HG03354 (cell line): ENCODE results near the gene SPTB.

Source experiments
- ATAC-seq: cut with Tn5 transposase; IDR thresholded peaks from one replicate; pipeline ENCODE4 v1.9.1; 2021; ENCODE audit warnings: mild to moderate bottlenecking; ENCODE audit not compliant: unreplicated experiment, poor library complexity, severe bottlenecking

The SPTB gene

DNA sequence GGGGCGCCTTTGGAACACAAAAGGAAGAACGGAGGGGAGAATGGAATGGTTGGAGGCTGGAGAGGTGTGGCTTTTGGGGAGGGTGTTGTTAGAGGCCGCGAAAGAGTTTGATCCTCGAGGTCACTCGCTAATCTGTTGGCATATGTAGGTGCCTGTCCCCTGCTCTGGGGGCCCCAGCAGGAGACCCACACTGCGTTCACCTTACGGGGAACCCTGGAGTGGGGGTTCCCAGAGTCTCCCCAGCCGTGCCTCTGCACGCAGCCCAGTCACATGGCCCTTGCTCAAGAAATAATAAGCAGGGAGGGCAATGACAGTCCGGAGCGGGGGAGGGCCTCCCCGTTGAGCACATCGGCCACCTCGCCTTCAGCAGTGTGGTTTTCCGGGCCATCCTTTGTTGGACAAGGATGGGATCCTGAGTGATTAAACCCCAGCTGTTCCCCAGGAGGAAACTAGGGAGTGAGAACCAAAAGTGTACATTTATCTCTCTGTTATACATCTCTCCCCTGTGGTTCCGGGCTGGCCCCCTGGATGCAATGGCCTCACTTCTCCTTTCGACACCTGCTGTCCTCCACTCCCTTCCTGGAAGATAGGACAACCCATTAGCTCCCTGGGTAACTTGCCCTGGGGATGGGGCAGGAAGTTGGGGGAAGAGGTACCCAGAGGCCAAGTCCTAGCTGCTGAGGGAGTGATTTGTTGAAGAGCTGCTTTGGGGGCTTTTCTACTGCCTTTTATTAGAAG is 174.2 kb downstream of the SPTB start:
- no peak for ATAC-seq

DNA sequence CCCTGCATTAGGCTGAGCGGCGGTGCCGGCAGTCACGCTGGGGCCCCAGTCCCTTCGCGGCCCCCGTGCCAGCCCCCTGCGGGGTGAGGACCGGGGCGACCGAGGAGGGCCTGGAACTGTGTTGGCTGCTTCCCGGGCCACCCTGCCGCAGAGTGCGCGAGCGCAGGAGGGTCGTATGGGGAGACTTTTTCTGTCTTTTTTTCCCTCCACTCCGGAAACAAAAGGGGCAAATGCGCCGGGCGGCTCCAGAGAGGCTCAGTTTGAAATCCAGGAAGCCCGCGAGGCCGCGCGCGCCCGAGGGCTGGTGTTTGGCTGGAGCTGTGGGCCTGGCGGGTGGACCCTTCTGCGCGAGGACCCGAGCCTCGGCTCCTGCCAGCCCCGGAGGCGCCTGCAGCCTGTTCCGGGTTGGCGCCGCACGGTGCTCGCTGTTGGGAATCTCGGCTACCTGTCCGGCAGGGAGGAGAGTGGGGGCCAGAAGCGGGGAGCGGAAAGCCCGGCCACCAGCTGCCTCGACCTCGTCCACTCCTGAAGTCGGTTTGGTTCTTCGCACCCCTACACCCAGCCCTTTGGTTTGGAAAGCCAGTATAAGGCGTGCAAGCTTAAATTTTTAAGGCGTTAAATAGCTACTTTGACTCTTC is 174.8 kb downstream of the SPTB start:
- no peak for ATAC-seq

DNA sequence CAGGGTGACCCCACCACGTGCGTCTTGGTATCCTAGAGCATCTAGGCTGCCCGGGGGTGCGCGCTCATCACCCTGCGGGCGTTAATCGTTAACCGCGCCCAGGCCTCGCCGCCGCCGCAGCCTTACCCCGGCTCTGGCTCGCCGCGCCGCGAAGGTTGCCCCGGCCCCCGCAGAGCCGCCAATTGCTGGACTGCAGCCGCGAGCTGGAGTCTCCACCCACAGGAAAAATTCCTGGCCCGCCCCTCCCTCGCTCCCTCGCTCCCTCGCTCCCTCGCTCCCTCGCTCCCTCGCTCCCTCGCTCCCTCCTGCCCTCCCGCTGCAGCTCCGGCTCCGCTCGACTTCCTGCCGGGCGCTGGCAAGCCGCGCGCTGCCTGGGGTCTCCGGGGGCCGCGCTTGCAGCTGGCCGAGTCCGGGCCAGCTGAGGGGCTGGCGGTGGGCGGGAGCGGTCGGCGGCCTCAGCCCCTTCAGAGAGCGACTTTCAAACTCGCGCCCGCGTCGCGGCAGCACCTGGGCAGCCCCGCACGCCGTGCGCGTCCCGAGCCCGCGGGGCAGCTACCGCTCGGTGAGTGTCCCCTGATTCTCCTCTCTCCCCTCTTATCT is 175.5 kb downstream of the SPTB start, which contains the start of gene PLEKHG3:
Gene PLEKHG3 (plus strand): TSS at position 282 of the 600 bp plus-strand sequence. CDS start 23,208 bp downstream, outside the sequence.
- no peak for ATAC-seq

DNA sequence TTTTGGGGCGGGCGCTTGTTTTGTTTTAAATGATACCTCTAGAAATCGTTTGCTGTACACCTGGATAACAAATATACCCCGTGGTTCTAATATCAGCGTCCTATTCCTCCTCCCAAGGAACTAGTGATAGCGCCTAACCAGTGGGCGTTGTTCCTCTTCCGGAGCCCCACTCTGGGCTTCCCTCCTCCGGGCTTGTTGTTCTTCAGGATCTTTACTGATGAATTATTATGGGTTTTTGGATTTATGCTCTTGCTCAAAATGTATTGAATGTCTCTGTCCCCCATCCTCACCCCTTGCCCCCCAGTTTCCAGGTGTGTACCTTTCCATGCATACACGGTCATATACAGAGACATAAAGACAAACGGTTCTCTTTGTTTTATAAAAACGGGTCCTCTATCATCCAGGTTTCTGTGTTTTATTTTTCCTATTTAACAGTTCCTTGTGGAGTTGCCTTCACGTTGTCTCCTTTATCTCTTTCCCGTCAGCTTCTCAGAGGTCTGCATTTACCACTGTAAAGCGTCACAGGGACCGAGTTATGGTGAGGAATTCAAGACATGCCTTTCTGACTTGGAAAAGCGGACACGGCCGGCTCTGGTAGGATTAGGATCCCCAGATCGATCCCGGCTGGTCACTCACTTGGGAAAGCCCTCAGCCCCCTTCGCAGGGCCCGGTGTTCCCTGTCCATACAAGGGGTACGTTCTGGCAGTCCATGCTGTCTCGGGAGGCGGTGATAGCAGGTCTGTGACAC is 176.1 kb downstream of the SPTB start:
- ATAC-seq: no peak

DNA sequence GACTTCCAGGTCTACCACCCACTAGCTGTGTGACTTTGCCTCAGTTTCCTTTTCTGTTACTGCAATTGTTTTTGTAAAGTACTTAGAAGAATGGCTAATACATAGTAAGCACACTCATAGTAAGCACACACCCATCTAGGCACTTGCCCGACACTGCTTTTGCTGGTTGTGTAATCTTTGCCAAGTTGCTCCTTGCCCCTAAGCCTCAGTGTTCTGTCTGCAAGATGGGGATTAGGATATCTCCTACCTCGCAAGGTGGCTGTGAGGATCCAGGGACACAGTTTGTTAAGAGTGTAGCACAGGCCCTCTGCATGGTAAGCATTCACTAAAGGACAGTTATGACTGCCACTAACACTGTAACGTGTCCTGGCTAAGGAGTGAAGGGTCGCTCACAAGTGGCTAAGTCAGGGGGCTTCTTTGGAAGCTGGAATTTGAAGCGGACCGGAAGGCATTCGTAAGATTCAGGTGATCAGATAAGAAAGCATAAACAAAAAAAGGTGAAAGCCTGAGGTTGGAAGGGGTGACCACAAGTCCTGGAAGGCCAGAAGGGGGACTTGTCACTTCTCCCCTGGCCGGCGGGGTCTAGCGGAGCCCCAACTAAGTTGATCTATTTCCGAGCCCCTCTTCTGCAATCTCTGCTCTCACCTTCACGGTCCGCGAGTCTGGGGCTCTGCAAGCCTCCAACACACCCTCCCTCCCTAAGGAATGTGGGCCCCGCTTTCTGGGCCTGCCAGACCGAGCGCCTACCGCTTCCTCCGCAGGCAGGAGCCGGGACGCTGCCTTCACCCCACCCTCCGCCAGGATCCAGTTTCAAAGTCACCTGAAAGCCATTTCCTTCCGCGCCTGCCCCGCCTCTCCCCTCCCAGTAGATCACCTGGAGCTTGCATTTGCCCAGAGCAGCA is 177.0 kb downstream of the SPTB start:
- ATAC-seq: no peak

DNA sequence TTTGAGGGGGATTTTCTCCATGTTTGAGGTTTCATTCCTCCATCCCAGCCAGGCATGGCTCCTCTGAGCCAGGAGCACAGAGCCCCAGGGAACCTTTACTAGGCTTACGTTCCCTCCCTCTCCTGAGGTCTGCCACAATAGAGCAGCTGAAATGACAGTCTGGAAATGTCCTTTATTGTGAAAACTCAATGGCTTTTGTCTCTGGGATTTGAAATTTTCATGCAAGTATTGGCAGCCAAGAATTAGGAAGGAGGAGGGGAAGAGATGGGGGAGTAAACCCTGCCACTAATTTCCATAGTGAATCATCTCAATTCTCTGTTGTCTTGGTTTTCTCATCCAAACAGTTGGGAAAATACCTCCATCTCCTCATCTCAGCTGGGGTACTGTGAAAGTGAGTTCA is 178.0 kb downstream of the SPTB start:
- ATAC-seq: no peak

DNA sequence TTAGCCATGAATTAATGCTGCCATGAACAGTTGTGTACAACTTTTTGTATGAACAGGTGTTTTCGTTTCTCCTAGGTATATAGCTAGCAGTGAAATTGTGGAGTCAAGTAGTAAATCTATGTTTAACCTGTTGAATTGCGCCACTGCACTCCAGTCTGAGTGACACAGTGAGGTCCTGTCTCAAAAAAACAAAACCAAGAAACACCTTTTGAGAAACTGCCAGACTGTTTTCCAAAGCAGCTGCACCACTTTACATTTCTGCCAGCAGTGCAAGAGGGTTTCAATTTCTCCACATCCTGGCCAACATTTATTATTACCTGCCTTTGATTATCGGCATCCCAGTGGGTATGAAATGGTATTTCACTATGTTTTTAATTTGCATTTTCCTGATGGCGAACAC is 178.8 kb downstream of the SPTB start:
- no peak for ATAC-seq

DNA sequence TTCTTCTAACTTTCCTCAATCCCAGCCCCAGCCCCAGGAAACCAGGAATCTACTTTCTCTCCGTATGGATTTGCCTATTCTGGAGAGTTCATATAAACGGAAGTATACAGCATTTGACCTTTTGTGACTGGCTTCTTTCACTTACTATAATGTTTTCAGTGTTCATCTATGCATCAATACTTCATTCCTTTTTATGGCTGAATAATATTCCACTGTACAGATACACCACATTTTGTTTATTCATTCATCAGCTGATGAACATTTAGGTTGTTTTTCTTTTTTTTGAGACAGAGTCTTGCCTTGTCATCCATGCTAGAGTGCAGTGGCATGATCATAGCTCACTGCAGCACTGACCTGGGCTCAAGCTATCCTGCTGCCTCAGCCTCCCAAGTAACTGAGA is 179.4 kb downstream of the SPTB start:
- no peak for ATAC-seq

DNA sequence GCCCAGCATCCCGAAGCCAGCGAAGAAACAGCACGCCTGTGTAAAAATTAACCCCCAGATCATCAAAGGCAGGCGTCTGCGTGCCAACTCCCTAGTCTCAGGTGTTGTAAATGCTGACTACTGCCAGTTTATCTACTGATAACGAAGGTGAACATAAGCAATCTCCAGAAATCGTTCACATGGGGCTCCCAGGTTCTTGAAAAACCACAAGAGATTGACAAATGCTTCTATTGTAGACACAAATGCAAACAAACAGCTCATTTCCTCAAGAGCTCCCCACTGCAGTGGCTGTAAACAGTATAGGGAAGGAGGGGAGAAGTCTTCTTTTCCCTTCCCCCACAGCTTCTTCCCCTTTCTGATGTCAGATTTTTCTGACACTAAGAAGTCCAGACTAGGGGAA is 180.8 kb downstream of the SPTB start:
- ATAC-seq: no peak

DNA sequence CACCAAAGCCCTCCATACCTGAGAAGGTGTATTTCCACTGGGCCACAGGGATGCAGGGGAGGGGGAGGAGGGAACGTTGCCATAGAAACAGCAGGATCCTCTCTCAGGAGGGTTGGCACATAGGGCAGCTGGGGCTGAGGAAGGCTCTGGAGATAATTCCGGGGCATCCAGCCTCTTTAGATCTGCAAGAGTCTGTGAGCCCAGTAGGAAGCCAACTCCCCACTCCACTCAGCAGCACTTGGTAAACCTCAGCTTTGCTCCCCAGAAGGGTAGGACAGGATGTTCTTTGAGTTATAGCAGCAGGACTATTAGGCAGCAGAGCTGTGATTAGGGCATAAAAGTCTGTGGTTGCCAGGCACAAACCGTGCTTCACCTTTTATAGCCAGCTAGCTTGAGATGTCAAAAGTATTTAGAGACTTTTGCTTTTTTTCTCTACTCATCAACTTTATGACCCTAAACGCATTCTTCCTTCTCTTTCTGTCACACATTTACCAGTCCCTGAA is 183.3 kb downstream of the SPTB start:
- no peak for ATAC-seq
